ENCODE results near the gene C2CD5. TPM values are rescaled to one million over a fixed set of nuclear protein-coding genes. Genes with fewer than 3 reads are reported as not detected.
A peak's percentile ranks its signal among the peaks of the same experiment; 100 is the strongest.

Gene C2CD5, protein sequence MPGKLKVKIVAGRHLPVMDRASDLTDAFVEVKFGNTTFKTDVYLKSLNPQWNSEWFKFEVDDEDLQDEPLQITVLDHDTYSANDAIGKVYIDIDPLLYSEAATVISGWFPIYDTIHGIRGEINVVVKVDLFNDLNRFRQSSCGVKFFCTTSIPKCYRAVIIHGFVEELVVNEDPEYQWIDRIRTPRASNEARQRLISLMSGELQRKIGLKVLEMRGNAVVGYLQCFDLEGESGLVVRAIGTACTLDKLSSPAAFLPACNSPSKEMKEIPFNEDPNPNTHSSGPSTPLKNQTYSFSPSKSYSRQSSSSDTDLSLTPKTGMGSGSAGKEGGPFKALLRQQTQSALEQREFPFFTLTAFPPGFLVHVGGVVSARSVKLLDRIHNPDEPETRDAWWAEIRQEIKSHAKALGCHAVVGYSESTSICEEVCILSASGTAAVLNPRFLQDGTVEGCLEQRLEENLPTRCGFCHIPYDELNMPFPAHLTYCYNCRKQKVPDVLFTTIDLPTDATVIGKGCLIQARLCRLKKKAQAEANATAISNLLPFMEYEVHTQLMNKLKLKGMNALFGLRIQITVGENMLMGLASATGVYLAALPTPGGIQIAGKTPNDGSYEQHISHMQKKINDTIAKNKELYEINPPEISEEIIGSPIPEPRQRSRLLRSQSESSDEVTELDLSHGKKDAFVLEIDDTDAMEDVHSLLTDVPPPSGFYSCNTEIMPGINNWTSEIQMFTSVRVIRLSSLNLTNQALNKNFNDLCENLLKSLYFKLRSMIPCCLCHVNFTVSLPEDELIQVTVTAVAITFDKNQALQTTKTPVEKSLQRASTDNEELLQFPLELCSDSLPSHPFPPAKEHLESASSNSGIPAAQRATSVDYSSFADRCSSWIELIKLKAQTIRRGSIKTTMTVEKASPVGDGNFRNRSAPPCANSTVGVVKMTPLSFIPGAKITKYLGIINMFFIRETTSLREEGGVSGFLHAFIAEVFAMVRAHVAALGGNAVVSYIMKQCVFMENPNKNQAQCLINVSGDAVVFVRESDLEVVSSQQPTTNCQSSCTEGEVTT
- total RNA-seq: 10 to 100 TPM; 28.3 to 41.3 (median 38.9) TPM
- polyA plus RNA-seq: 10 to 100 TPM; 19.6 to 30.6 TPM
- long read RNA-seq, donor 1, partial matches to known transcripts: 5 of 9 reads
- long read RNA-seq, donor 1, other reads (novel, unspliced or antisense): 4 of 9 reads
- long read RNA-seq, donor 2, full-length matches to known transcripts: 4 of 10 reads
- long read RNA-seq, donor 2, partial matches to known transcripts: 6 of 10 reads
- long read RNA-seq, donor 2, other reads (novel, unspliced or antisense): 0 of 10 reads
- long read RNA-seq, donor 3, full-length matches to known transcripts: 2 of 10 reads
- long read RNA-seq, donor 3, partial matches to known transcripts: 6 of 10 reads
- long read RNA-seq, donor 3, other reads (novel, unspliced or antisense): 2 of 10 reads

DNA sequence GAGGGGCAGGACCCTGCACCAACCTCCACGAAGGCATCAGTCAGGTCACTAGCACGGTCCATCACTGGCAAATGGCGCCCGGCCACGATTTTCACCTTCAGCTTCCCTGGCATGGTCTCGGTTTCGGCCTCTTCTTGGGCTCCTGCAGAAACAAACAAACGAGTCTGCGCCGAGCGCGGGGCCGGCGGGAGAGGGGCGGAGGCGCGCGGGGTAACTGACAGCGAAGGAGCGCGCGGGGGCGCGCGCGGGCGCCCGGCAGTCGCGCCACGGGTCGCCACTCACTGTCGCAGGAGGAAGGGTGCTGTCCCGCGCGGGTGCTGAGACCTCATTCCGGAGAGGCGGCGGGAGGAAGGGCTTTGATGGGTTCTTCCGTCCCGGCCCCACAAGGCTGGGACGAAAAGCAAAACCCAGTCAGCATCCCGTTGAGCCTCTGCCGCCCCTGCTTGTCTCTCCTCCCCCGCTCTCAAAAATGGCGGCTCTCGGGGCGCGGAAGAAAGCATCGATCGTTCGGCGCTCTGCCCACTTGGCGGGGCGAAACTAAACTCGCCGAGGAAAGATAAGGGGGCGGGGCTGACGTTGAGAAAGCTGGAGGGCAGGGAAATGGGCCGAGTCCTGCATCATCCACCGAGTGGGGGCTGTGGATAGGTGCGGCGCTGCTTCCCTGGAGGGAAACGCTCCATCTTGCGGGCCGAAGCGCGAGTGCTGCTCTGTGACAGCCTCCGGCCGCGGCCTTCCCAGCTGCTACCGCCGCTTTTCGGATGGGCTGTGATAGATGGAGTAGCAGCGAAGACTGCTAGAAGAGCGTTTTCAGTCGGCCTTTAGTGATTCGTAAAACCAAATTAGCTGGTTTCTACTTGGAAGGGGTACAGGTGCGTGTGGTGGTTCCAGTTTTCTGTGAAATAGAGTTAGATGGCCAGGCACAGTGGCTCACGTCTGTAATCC is at the start of gene C2CD5:
TSS of gene C2CD5 (minus strand) at position 505 of the 942 bp plus-strand sequence. CDS start at position 113, 392 bp downstream.
- H3K4me1 ChIP-seq (ENCODE audit: insufficient read depth): peaks cover 5% of the 10 kb centered on the region
- no peaks in the 10 kb centered on the region for H3K36me3 ChIP-seq
- intact Hi-C loops (cut with DNase I): loop anchor here in 3 of 4 donors (5.0 to 10.0 kb wide), 3 partner anchors 80 to 90 kb away; partner anchors contain the start of gene ETNK1 (in 2 of the 3)
- 0 to 1% (median 1%) methylated on average over 63 to 80 of the region's 80 CpGs for WGBS, 3 donors
- peak within 1 kb of the TSS; percentile 70 to 96 for H3K27ac ChIP-seq
- no peaks in the 10 kb centered on the region for H3K9me3 ChIP-seq
- TF ChIP-seq POLR2A (IDR thresholded peaks at IDR 0.05): peak; percentile 73
- TF ChIP-seq CTCF (IDR thresholded peaks at IDR 0.05): no peak
- no peak for TF ChIP-seq EP300 (IDR thresholded peaks at IDR 0.05)
- no peaks in the 10 kb centered on the region for H3K27me3 ChIP-seq
- peak within 1 kb of the TSS; percentile 95 for H3K4me3 ChIP-seq
- DNase-seq: peak; percentile 97 to 98 (median 98)

GRCh38 chr12:22593864-22594263 is 49.5 kb upstream of the C2CD5 start:
- H3K27ac ChIP-seq: no peak overlapping the region
- no peaks in the 10 kb centered on the region for H3K36me3 ChIP-seq
- H3K9me3 ChIP-seq: no peaks in the 10 kb centered on the region
- intact Hi-C loops (cut with DNase I): no loop called here
- no peak for DNase-seq
- TF ChIP-seq CTCF (IDR thresholded peaks at IDR 0.05): no peak
- TF ChIP-seq EP300 (IDR thresholded peaks at IDR 0.05): no peak
- no peak for TF ChIP-seq POLR2A (IDR thresholded peaks at IDR 0.05)
- H3K4me3 ChIP-seq: no peak overlapping the region
- H3K4me1 ChIP-seq (ENCODE audit: insufficient read depth): no peaks in the 10 kb centered on the region
- no peaks in the 10 kb centered on the region for H3K27me3 ChIP-seq

- Histone ChIP-seq H3K4me1 (ENCODE audit: insufficient read depth) (no peaks in the 10 kb centered on the region), H3K9me3 (no peaks in the 10 kb centered on the region), H3K27me3 (no peaks in the 10 kb centered on the region), H3K4me3 (no peak overlapping the region), H3K27ac (no peak overlapping the region), H3K36me3 (no peaks in the 10 kb centered on the region)
- TF ChIP-seq EP300 (IDR thresholded peaks at IDR 0.05): no peak
- DNase-seq: no peak
- WGBS, 3 donors: 69 to 75% (median 75%) methylated on average over 4 of the region's 4 CpGs
- intact Hi-C loops (cut with DNase I): no loop called here
These were observed 44.5 kb upstream of the C2CD5 start for GRCh38 chr12:22588817-22589216.

DNA sequence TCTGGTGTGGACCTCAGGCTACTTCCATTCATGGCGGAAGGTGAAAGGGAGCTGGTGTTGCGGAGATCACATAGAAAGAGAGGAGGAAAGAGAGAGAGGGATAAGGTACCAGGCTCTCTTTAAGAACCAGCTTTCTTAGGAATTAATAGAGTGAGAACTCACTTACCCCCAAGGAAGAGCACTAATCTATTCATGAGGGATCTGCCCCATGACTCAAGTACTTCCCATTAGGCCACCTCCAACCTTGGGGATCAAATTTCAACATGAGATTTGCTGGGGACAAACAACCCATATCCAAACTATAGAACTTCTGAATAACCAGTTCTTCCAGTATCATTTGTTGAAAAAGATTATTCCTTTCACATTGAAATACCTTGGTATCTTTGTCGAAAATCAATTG is 34.0 kb upstream of the C2CD5 start:
- no peaks in the 10 kb centered on the region for H3K27me3 ChIP-seq
- no peaks in the 10 kb centered on the region for H3K4me1 ChIP-seq (ENCODE audit: insufficient read depth)
- H3K9me3 ChIP-seq: no peaks in the 10 kb centered on the region
- no peaks in the 10 kb centered on the region for H3K36me3 ChIP-seq
- no peak overlapping the region for H3K27ac ChIP-seq
- DNase-seq: no peak
- intact Hi-C loops (cut with DNase I): no loop called here
- H3K4me3 ChIP-seq: no peak overlapping the region
- WGBS, 3 donors: 94 to 97% (median 97%) methylated on average over 3 of the region's 3 CpGs
- TF ChIP-seq CTCF (IDR thresholded peaks at IDR 0.05) (no peak), EP300 (IDR thresholded peaks at IDR 0.05) (no peak), POLR2A (IDR thresholded peaks at IDR 0.05) (no peak)
